PC-9 (cell line): Measurements from ENCODE around the gene TMEM131L.

Experiments used
- CTCF ChIP-seq: fragments of 200-600 bp; sonication (generic); conservative IDR thresholded peaks from 2 replicates; pipeline ENCODE4 v1.6.1; 2017; ENCODE audit warnings: mixed run types, antibody characterized with exemption, mild to moderate bottlenecking, moderate library complexity
- EZH2 ChIP-seq: fragments of 200-600 bp; sonication (generic); IDR thresholded peaks from 2 replicates; pipeline ENCODE4 v1.8.0; 2017; ENCODE audit warnings: antibody characterized with exemption, low read depth

DNA sequence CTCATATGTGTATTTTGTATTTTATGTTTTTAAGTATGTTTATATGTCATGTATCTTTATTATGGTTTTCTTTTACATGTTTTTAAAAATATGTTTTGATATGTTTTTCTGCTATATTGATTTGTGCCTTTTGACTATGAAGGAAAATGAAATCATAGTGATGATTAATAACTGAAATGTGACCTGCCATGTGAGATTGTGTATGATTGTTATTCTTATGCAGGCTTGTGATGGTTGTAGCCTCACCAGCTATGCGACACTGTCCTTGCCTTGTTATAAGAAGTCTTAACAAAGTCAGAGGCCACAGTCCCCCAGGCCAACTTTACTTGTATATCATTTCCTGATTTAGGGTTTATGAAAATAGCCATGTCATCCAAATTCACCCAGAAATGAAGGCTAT lies 83.2 kb downstream of the TMEM131L start:
- TF ChIP-seq CTCF (no peak), EZH2 (no peak)
